GM06990 (cell line): ENCODE data around the gene LONP1.

Experiments
- DNase-seq: peaks from one replicate; pipeline ENCODE4 v3.0.0-alpha.2; 2011; ENCODE audit not compliant: insufficient read length; ENCODE audit errors: extremely low read depth
- H3K27me3 ChIP-seq: replicated peaks from 2 replicates; pipeline ENCODE4 v1.6.0; 2011; ENCODE audit warnings: low read length; ENCODE audit not compliant: control insufficient read depth, insufficient read depth
- H3K36me3 ChIP-seq: 2 replicates; pipeline ENCODE4 v1.5.1; 2011; ENCODE audit warnings: low read length; ENCODE audit not compliant: control insufficient read depth, insufficient read depth
- H3K4me3 ChIP-seq: replicated peaks from 2 replicates; pipeline ENCODE4 v1.5.1; 2011; ENCODE audit warnings: low read depth, mild to moderate bottlenecking, control low read depth, low read length
- CTCF ChIP-seq: IDR thresholded peaks from 2 replicates; pipeline ENCODE4 v1.5.1; 2011; ENCODE audit warnings: low read length, control low read depth, mild to moderate bottlenecking, inconsistent platforms; ENCODE audit not compliant: insufficient read depth, poor library complexity, severe bottlenecking

Gene LONP1

GRCh38 chr19:5671600-5671999 lies 48.3 kb downstream of the LONP1 start:
- no peak for DNase-seq
- no peaks in the 10 kb centered on the region for H3K27me3 ChIP-seq
- no peak for TF ChIP-seq CTCF
- H3K36me3 ChIP-seq = peaks cover 28% of the 10 kb centered on the region
- no peak overlapping the region for H3K4me3 ChIP-seq

- Histone ChIP-seq H3K4me3 (no peak overlapping the region), H3K27me3 (no peaks in the 10 kb centered on the region), H3K36me3 (peaks cover 39% of the 10 kb centered on the region)
- DNase-seq = no peak
- TF ChIP-seq CTCF = no peak
These were observed 50.7 kb downstream of the LONP1 start for GRCh38 chr19:5669212-5669611.

DNA sequence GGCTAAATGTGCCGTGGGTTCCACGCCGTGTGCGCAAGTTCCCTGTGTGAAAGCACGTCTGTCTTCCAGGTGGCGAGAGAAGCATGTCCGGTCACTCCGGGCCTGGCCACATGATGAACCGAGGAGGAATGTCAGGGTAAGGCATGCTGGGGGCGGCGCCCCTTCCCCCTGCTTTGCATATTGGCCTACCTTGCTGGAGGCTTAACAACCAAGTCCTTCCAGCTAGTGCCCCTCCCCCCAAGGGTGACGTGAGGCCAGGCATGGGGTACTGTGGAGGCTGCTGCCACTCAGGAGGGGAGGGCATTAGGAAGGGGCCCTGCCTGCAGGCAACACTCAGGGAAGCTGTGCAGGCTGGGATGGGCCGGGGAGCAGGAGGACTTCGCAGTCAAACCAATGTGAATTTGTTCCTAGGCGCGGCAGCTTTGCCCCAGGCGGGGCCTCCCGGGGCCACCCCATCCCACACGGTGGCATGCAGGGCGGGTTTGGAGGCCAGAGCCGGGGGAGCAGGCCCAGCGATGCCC lies 52.1 kb downstream of the LONP1 start:
- peaks cover 47% of the 10 kb centered on the region for H3K36me3 ChIP-seq
- no peak for DNase-seq
- no peak for TF ChIP-seq CTCF
- H3K27me3 ChIP-seq = no peaks in the 10 kb centered on the region
- H3K4me3 ChIP-seq = no peak overlapping the region

DNA sequence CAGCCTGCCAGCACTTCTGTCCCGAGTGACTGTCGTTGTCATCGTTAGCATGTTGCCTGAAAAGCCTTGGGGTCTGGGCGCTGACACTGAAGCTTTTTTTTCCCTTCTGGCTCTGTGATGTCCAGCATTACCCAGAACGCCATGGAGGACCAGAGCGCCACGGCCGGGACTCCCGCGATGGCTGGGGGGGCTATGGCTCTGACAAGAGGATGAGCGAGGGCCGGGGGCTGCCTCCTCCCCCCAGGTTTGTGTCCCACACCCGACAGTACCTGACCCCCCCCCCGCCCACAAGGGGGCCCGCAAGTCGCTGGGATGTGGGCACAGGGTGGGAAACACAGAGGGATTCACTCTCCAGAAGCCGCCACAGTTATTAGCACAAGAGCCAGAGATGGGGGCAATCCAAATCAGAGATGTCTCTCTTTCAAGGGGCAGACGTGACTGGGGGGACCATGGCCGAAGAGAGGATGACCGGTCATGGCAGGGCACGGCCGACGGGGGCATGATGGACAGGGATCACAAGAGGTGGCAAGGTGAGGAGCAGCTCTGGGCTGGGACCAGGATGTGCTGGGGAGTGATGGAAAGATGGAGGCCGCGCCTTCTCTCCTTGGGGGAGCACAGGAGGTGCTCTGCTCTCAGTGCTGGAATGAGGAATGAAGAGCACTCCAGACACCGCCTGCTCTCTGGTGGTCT lies 52.9 kb downstream of the LONP1 start:
- H3K4me3 ChIP-seq = no peak overlapping the region
- H3K36me3 ChIP-seq = peaks cover 47% of the 10 kb centered on the region
- DNase-seq = no peak
- no peaks in the 10 kb centered on the region for H3K27me3 ChIP-seq
- TF ChIP-seq CTCF = no peak

DNA sequence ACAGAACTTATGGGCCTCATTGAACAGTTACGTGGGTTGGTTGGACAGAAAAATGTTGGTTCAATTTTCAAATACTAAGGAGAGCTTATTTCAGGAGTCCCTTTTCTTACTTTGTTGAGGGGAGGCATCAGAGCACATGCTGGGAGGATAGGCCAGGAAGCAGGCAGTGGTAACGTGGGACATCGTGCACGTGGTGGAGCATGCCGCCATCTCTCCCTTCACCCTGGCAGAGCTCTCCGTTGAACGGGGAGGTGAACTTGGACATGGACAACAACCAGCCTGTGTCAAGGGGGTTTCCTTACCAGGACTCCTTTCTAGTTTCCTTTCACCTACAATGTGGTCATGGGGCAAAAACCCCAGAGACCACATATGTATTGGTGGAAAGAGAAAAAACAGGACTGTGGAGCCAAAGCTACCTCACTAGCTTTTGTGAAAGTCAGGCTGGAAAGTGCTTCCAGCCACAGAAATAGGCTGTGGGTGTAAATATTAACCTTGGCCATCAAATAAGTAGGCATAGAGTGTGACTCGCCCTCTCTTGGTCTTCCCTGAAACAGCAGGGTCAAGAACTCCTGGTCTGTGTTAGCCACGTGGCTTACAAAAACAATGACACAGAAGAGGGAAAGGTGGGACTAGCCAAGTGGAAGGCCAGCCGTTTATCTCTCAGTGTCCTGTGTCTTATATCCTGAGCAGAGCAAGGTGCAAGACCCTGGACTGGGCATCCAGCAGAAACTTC lies 54.0 kb downstream of the LONP1 start:
- H3K36me3 ChIP-seq = peaks cover 49% of the 10 kb centered on the region
- DNase-seq = no peak
- TF ChIP-seq CTCF = peak; percentile 9
- H3K4me3 ChIP-seq = no peak overlapping the region
- H3K27me3 ChIP-seq = no peaks in the 10 kb centered on the region
